BE2C (cell line): Measurements from ENCODE around the gene ADAMTS18.

Experiments used
- DNase-seq: peaks from one replicate; pipeline ENCODE4 v3.0.0-alpha.2; 2020
- H3K27me3 ChIP-seq: fragments of 250-450 bp; sonication (Bioruptor Pico); 2 replicates; pipeline ENCODE4 v1.5.1; 2020; ENCODE audit warnings: mild to moderate bottlenecking
- H3K36me3 ChIP-seq: fragments of 250-450 bp; sonication (Bioruptor Pico); 2 replicates; pipeline ENCODE4 v1.5.1; 2020; ENCODE audit warnings: mild to moderate bottlenecking
- H3K4me1 ChIP-seq: fragments of 250-450 bp; sonication (Bioruptor Pico); 2 replicates; pipeline ENCODE4 v1.5.1; 2020
- H3K4me3 ChIP-seq: 2 replicates; pipeline ENCODE4 v1.5.1; 2011; ENCODE audit warnings: low read depth, low read length
- H3K9me3 ChIP-seq: fragments of 250-450 bp; sonication (Bioruptor Pico); 2 replicates; pipeline ENCODE4 v1.5.1; 2020
- TF ChIP-seq, protein P1 (sequence below): IDR thresholded peaks from 2 replicates; pipeline ENCODE4 v1.5.1; 2012; ENCODE audit warnings: mild to moderate bottlenecking, low read depth, low read length

ADAMTS18 gene

DNA sequence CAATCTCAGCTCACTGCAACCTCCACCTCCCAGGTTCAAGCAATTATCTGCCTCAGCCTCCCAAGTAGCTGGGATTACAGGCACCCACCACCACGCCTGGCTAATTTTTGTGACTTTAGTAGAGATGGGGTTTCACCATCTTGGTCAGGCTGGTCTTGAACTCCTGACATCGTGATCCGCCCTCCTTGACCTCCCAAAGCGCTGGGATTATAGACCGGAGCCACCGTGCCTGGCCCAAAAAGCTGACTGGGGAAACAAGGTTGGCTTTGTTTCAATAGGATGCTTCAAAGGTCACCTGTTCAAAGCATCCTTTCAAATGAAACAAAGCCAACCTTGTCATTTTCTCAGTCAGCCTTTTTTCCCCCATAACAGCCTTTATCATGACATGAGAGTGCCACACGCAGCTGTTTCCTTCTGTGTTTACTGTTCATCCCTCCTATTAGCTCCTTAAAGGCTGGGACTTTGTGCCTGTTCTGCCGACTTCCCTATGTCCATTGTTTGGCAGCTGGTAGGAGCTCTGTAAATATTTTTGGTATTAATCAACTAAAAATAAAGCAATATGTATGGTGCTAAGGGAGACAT lies 51.1 kb downstream of the ADAMTS18 start:
- Histone ChIP-seq H3K4me3 (no peak overlapping the region), H3K4me1 (no peaks in the 10 kb centered on the region), H3K36me3 (no peaks in the 10 kb centered on the region), H3K9me3 (no peaks in the 10 kb centered on the region), H3K27me3 (no peaks in the 10 kb centered on the region)
- TF ChIP-seq, protein P1, sequence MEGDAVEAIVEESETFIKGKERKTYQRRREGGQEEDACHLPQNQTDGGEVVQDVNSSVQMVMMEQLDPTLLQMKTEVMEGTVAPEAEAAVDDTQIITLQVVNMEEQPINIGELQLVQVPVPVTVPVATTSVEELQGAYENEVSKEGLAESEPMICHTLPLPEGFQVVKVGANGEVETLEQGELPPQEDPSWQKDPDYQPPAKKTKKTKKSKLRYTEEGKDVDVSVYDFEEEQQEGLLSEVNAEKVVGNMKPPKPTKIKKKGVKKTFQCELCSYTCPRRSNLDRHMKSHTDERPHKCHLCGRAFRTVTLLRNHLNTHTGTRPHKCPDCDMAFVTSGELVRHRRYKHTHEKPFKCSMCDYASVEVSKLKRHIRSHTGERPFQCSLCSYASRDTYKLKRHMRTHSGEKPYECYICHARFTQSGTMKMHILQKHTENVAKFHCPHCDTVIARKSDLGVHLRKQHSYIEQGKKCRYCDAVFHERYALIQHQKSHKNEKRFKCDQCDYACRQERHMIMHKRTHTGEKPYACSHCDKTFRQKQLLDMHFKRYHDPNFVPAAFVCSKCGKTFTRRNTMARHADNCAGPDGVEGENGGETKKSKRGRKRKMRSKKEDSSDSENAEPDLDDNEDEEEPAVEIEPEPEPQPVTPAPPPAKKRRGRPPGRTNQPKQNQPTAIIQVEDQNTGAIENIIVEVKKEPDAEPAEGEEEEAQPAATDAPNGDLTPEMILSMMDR, result no peak
- no peak for DNase-seq

DNA sequence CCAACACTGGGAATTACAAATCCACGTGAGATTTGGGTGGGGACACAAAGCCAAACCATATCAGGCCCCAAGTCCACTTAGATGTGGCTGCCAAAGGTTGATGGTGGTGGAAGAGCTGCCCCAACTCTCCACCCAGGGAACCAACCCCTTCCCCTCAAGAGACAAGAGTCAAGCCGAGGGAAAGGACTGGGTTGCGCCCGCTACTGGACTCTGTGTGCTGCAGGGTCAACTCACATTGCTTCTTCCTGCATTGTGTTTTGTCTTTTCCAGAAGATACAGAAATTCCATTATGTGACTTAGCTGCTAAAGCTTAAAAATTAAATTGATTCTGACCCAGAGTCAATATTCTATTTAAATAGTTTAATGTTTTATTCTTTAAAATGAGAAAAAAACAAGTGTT lies 58.5 kb downstream of the ADAMTS18 start:
- H3K36me3 ChIP-seq, result no peaks in the 10 kb centered on the region
- no peaks in the 10 kb centered on the region for H3K9me3 ChIP-seq
- H3K4me3 ChIP-seq, result no peak overlapping the region
- DNase-seq, result no peak
- TF ChIP-seq, protein P1, result no peak
- H3K4me1 ChIP-seq, result no peaks in the 10 kb centered on the region
- no peaks in the 10 kb centered on the region for H3K27me3 ChIP-seq

- Histone ChIP-seq H3K36me3 (no peaks in the 10 kb centered on the region), H3K9me3 (no peaks in the 10 kb centered on the region), H3K4me1 (no peaks in the 10 kb centered on the region), H3K27me3 (no peaks in the 10 kb centered on the region), H3K4me3 (no peak overlapping the region)
- TF ChIP-seq, protein P1, result no peak
- DNase-seq, result no peak
These were observed 59.4 kb downstream of the ADAMTS18 start for GRCh38 chr16:77375396-77375795.

DNA sequence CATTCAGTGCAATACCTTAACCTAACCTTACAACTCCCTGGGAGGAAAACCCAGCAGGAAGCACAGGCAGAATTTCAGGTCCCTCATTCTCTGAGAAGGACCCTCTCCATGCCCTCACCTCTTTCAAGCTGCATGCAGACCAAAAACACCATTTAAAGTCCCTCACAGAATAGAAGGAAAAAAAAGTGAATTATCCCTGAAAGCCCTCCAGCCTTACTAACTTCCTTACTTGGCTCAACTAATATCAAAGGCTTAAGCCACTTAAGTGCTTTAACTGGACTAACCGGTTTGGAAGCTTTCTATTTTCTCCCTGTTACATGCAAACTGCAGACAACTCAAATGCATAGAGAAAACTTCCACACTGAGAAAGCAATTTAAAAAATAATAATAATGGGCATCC lies 60.5 kb downstream of the ADAMTS18 start:
- TF ChIP-seq, protein P1, result no peak
- no peak for DNase-seq
- no peak overlapping the region for H3K4me3 ChIP-seq
- no peaks in the 10 kb centered on the region for H3K36me3 ChIP-seq
- H3K27me3 ChIP-seq, result no peaks in the 10 kb centered on the region
- H3K4me1 ChIP-seq, result no peaks in the 10 kb centered on the region
- no peaks in the 10 kb centered on the region for H3K9me3 ChIP-seq

DNA sequence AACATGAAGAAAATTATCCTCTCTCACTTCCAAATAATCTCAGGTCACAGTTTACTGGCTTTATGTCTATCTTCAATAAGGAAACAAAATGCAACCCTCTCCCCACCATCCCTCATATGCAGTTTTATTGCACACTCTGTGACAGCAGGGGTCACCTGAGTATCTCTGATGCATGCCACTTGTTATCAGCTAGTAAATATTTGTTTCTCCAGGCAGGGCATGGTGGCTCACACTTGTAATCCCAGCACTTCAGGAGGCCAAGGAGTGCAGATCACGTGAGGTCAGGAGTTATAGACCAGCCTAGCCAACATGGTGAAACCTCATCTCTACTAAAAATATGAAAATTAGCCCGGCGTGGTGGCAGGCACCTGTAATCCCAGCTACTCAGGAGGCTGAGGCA lies 61.1 kb downstream of the ADAMTS18 start:
- H3K4me1 ChIP-seq, result no peaks in the 10 kb centered on the region
- no peaks in the 10 kb centered on the region for H3K36me3 ChIP-seq
- no peaks in the 10 kb centered on the region for H3K27me3 ChIP-seq
- TF ChIP-seq, protein P1, result no peak
- DNase-seq, result no peak
- no peak overlapping the region for H3K4me3 ChIP-seq
- H3K9me3 ChIP-seq, result no peaks in the 10 kb centered on the region

DNA sequence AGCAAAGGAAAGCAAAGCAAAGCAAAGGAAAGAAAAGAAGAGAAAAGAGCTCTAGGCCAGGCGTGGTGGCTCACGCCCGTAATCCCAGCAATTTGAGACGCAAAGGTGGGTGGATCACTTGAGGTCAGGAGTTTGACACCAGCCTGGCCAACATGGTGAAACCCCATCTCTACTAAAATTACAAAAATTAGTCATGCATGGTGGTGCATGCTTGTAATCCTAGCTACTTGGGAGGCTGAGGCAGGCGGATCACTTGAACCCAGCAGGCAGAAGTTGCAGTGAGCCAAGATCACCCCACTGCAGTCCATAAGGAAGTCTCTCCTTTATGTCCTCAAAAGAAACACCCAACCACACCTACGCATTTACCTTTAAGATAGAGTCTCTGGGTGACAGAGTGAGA lies 70.1 kb downstream of the ADAMTS18 start:
- TF ChIP-seq, protein P1, result no peak
- H3K9me3 ChIP-seq, result no peaks in the 10 kb centered on the region
- no peak for DNase-seq
- no peaks in the 10 kb centered on the region for H3K27me3 ChIP-seq
- H3K36me3 ChIP-seq, result no peaks in the 10 kb centered on the region
- no peak overlapping the region for H3K4me3 ChIP-seq
- no peaks in the 10 kb centered on the region for H3K4me1 ChIP-seq
